ENCODE results near the gene QRFP.

DNA sequence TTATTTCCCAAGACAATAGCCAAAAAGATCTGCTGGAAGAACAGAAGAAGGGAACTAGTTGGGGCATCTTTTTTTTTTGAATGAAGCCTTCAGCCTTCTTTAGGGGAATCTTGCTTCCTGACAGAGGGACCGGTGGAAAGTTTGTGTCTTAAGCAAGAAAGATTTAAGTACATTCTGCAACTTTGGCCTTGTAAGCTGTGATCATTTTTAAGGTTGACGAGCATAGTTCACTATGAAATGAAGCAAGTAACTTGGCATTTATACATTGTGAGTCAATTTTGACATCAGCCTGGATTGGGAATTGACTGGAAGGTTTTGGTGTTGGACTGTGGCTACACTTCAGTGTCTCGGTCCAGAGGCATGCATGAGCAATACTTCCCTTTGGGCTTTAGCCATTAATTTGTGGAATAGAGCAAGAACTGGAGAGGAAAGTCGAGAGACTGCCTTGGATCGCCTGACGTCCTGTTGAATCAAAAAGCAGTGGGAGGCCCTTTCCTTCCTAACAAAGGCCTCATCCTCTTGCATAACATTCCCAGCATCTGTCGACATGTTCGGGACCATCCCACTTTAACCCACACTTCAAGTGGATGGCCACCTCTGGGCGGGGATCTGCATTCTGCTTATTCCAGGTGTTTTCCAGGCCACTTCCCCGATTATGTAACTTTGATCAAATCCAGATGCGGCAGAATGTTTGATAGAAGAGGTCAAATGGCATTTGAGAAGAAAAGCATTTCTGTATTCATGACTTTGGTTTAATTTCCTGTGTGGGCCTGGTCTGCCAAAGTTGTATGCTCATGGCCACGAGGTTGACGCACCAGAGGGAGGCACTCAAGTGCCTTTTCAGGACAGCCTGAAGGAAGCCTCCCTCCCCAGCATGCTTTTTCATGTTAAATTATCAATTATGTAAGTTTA lies 49.0 kb downstream of the QRFP start:
- TF ChIP-seq CTCF (IDR thresholded peaks at IDR 0.05; ENCODE audit: low read length) (no peak), EZH2 (optimal IDR thresholded peaks at IDR 0.05; ENCODE audit: low read depth, low read length) (no peak)
